HEK293 (cell line): ENCODE data around the gene C6orf136.

Experiments
- BCL11B ChIP-seq: fragments of 450-650 bp; formaldehyde crosslinking; IDR thresholded peaks from 2 replicates; pipeline ENCODE4 v1.5.1; 2016; ENCODE audit warnings: low read depth, missing biosample characterization, missing genetic modification characterization
- BCL6B ChIP-seq: fragments of 450-650 bp; formaldehyde crosslinking; IDR thresholded peaks from 2 replicates; pipeline ENCODE4 v1.5.1; 2017; ENCODE audit warnings: missing biosample characterization, missing genetic modification characterization
- GLI4 ChIP-seq: fragments of 450-650 bp; formaldehyde crosslinking; IDR thresholded peaks from 2 replicates; pipeline ENCODE4 v1.5.1; 2016; ENCODE audit warnings: missing biosample characterization, missing genetic modification characterization
- IKZF3 ChIP-seq: fragments of 450-650 bp; IDR thresholded peaks from 2 replicates; pipeline ENCODE4 v1.5.0; 2018; ENCODE audit warnings: missing biosample characterization, mild to moderate bottlenecking, missing genetic modification characterization, moderate library complexity
- KLF17 ChIP-seq: fragments of 450-650 bp; formaldehyde crosslinking; IDR thresholded peaks from 2 replicates; pipeline ENCODE4 v1.5.1; 2016; ENCODE audit warnings: missing biosample characterization, missing genetic modification characterization
- PRDM6 ChIP-seq: fragments of 450-650 bp; formaldehyde crosslinking; IDR thresholded peaks from 2 replicates; pipeline ENCODE4 v1.5.1; 2017; ENCODE audit warnings: missing biosample characterization, missing genetic modification characterization
- ZBTB17 ChIP-seq: fragments of 450-650 bp; formaldehyde crosslinking; IDR thresholded peaks from 2 replicates; pipeline ENCODE4 v1.5.1; 2016; ENCODE audit warnings: missing biosample characterization, missing genetic modification characterization
- ZBTB26 ChIP-seq: fragments of 450-650 bp; formaldehyde crosslinking; optimal IDR thresholded peaks from 2 replicates; pipeline ENCODE3; 2016; ENCODE audit warnings: missing biosample characterization, mild to moderate bottlenecking, missing genetic modification characterization
- ZBTB7A ChIP-seq: fragments of 450-650 bp; formaldehyde crosslinking; IDR thresholded peaks from 2 replicates; pipeline ENCODE4 v1.5.1; 2016; ENCODE audit warnings: low read depth, missing biosample characterization, missing genetic modification characterization
- ZNF10 ChIP-seq: fragments of 450-650 bp; formaldehyde crosslinking; IDR thresholded peaks from 2 replicates; pipeline ENCODE4 v1.5.1; 2017; ENCODE audit warnings: missing biosample characterization, missing genetic modification characterization
- ZNF112 ChIP-seq: fragments of 450-650 bp; formaldehyde crosslinking; IDR thresholded peaks from 2 replicates; pipeline ENCODE4 v1.5.0; 2017; ENCODE audit warnings: missing biosample characterization, missing genetic modification characterization
- ZNF169 ChIP-seq: fragments of 450-650 bp; formaldehyde crosslinking; IDR thresholded peaks from 2 replicates; pipeline ENCODE4 v1.5.1; 2016; ENCODE audit warnings: missing biosample characterization, missing genetic modification characterization
- ZNF18 ChIP-seq: fragments of 450-650 bp; formaldehyde crosslinking; IDR thresholded peaks from 2 replicates; pipeline ENCODE4 v1.5.1; 2016; ENCODE audit warnings: missing biosample characterization, missing genetic modification characterization
- ZNF184 ChIP-seq: fragments of 450-650 bp; IDR thresholded peaks from 2 replicates; pipeline ENCODE4 v1.5.1; 2018; ENCODE audit warnings: missing biosample characterization, mild to moderate bottlenecking, missing genetic modification characterization
- ZNF221 ChIP-seq: fragments of 450-650 bp; formaldehyde crosslinking; IDR thresholded peaks from 2 replicates; pipeline ENCODE4 v1.5.1; 2017; ENCODE audit warnings: missing biosample characterization, missing genetic modification characterization, borderline replicate concordance
- ZNF292 ChIP-seq: fragments of 450-650 bp; formaldehyde crosslinking; IDR thresholded peaks from 2 replicates; pipeline ENCODE4 v1.5.1; 2016; ENCODE audit warnings: low read depth, missing biosample characterization, missing genetic modification characterization, borderline replicate concordance
- ZNF302 ChIP-seq: fragments of 450-650 bp; formaldehyde crosslinking; IDR thresholded peaks from 2 replicates; pipeline ENCODE4 v1.5.1; 2016; ENCODE audit warnings: missing biosample characterization, missing genetic modification characterization, low read depth
- ZNF37A ChIP-seq: fragments of 450-650 bp; IDR thresholded peaks from 2 replicates; pipeline ENCODE4 v1.5.1; 2018; ENCODE audit warnings: missing biosample characterization, missing genetic modification characterization
- ZNF391 ChIP-seq: fragments of 450-650 bp; formaldehyde crosslinking; IDR thresholded peaks from 2 replicates; pipeline ENCODE4 v1.5.1; 2016; ENCODE audit warnings: low read depth, missing biosample characterization, missing genetic modification characterization, borderline replicate concordance
- ZNF423 ChIP-seq: fragments of 450-650 bp; formaldehyde crosslinking; IDR thresholded peaks from 2 replicates; pipeline ENCODE4 v1.5.1; 2016; ENCODE audit warnings: missing biosample characterization, missing genetic modification characterization
- ZNF449 ChIP-seq: fragments of 450-650 bp; formaldehyde crosslinking; IDR thresholded peaks from 2 replicates; pipeline ENCODE4 v1.5.1; 2017; ENCODE audit warnings: missing biosample characterization, mild to moderate bottlenecking, missing genetic modification characterization, moderate library complexity
- ZNF501 ChIP-seq: fragments of 450-650 bp; formaldehyde crosslinking; IDR thresholded peaks from 2 replicates; pipeline ENCODE4 v1.5.1; 2016; ENCODE audit warnings: missing biosample characterization, missing genetic modification characterization
- ZNF521 ChIP-seq: fragments of 450-650 bp; formaldehyde crosslinking; IDR thresholded peaks from 2 replicates; pipeline ENCODE4 v1.5.1; 2017; ENCODE audit warnings: missing biosample characterization, mild to moderate bottlenecking, missing genetic modification characterization
- ZNF560 ChIP-seq: fragments of 450-650 bp; formaldehyde crosslinking; IDR thresholded peaks from 2 replicates; pipeline ENCODE4 v1.5.1; 2017; ENCODE audit warnings: missing biosample characterization, missing genetic modification characterization, borderline replicate concordance
- ZNF580 ChIP-seq: fragments of 450-650 bp; formaldehyde crosslinking; IDR thresholded peaks from 2 replicates; pipeline ENCODE4 v1.5.1; 2016; ENCODE audit warnings: missing biosample characterization, missing genetic modification characterization
- ZNF585B ChIP-seq: fragments of 450-650 bp; formaldehyde crosslinking; IDR thresholded peaks from 2 replicates; pipeline ENCODE4 v1.5.1; 2016; ENCODE audit warnings: missing biosample characterization, missing genetic modification characterization
- ZNF626 ChIP-seq: fragments of 450-650 bp; sonication (Bioruptor Pico); formaldehyde crosslinking; IDR thresholded peaks from 2 replicates; pipeline ENCODE4 v1.5.1; 2018; ENCODE audit warnings: missing biosample characterization, missing genetic modification characterization, inconsistent platforms
- ZNF704 ChIP-seq: fragments of 450-650 bp; formaldehyde crosslinking; IDR thresholded peaks from 2 replicates; pipeline ENCODE4 v1.5.1; 2016; ENCODE audit warnings: missing biosample characterization, missing genetic modification characterization
- ZNF747 ChIP-seq: fragments of 450-650 bp; formaldehyde crosslinking; IDR thresholded peaks from 2 replicates; pipeline ENCODE4 v1.5.1; 2016; ENCODE audit warnings: missing biosample characterization, missing genetic modification characterization

Gene C6orf136

GRCh38 chr6:30615958-30616810, 30.7 kb upstream of the C6orf136 start (continued):
- TF ChIP-seq ZNF704 (tag by site-specific recombination), result no peak
- no peak for TF ChIP-seq ZNF747 (tag by site-specific recombination)
- no peak for TF ChIP-seq ZNF521 (tag by site-specific recombination)
- no peak for TF ChIP-seq ZBTB26
- 0 out of 2 replicates have a peak, but pooled peaks have one; percentile 10 for TF ChIP-seq ZNF449 (tag by site-specific recombination)
- TF ChIP-seq BCL11B, result 0 out of 2 replicates have a peak, but pooled peaks have one; percentile 7
- no peak for TF ChIP-seq ZNF37A
- TF ChIP-seq ZNF292 (tag by site-specific recombination), result no peak
- TF ChIP-seq ZNF169 (tag by site-specific recombination), result no peak
- TF ChIP-seq ZNF585B (tag by site-specific recombination), result no peak
- no peak for TF ChIP-seq ZNF18 (tag by site-specific recombination)
- TF ChIP-seq ZNF501 (tag by site-specific recombination), result peak; percentile 47; the same call in 1 of the 2 replicates
- peak; percentile 74 for TF ChIP-seq ZNF10 (tag by site-specific recombination)
- 0 out of 2 replicates have a peak, but pooled peaks have one; percentile 36 for TF ChIP-seq ZNF184 (tag by site-specific recombination)
- no peak for TF ChIP-seq GLI4 (tag by site-specific recombination)
- no peak for TF ChIP-seq ZNF302 (tag by site-specific recombination)
- TF ChIP-seq ZNF391 (tag by site-specific recombination), result 0 out of 2 replicates have a peak, but pooled peaks have one; percentile 23
- TF ChIP-seq ZBTB17 (tag by site-specific recombination), result no peak; the same call in 1 of the 2 replicates
- TF ChIP-seq ZNF580, result no peak
- no peak for TF ChIP-seq ZNF221
- TF ChIP-seq ZNF112 (tag by site-specific recombination), result no peak
- TF ChIP-seq ZBTB7A (tag by site-specific recombination), result no peak
- peak; percentile 75 for TF ChIP-seq IKZF3 (tag by site-specific recombination)
- no peak for TF ChIP-seq ZNF626 (tag by site-specific recombination)
- no peak for TF ChIP-seq PRDM6 (tag by site-specific recombination)
- no peak for TF ChIP-seq BCL6B (tag by site-specific recombination)
- no peak for TF ChIP-seq ZNF423 (tag by site-specific recombination)
- TF ChIP-seq ZNF560 (tag by site-specific recombination), result no peak
- TF ChIP-seq KLF17 (tag by site-specific recombination), result peak; percentile 33; the same call in 1 of the 2 replicates
